AG10803 (cell line): ENCODE results near the gene PCCA.

ENCODE experiments used
- DNase-seq: peaks from one replicate; pipeline ENCODE4 v3.0.0; 2010; ENCODE audit warnings: low read depth
- H3K4me3 ChIP-seq: 2 replicates; pipeline ENCODE4 v1.5.1; 2011; ENCODE audit warnings: mild to moderate bottlenecking, low read length, control low read depth
- TF ChIP-seq, protein P1 (sequence below): conservative IDR thresholded peaks from 2 replicates; pipeline ENCODE4 v1.5.1; 2011; ENCODE audit warnings: mild to moderate bottlenecking, low read length, control low read depth, inconsistent platforms

Gene PCCA

GRCh38 chr13:100176801-100177400 lies 88.0 kb downstream of the PCCA start:
- DNase-seq: peak; percentile 18
- TF ChIP-seq, protein P1, sequence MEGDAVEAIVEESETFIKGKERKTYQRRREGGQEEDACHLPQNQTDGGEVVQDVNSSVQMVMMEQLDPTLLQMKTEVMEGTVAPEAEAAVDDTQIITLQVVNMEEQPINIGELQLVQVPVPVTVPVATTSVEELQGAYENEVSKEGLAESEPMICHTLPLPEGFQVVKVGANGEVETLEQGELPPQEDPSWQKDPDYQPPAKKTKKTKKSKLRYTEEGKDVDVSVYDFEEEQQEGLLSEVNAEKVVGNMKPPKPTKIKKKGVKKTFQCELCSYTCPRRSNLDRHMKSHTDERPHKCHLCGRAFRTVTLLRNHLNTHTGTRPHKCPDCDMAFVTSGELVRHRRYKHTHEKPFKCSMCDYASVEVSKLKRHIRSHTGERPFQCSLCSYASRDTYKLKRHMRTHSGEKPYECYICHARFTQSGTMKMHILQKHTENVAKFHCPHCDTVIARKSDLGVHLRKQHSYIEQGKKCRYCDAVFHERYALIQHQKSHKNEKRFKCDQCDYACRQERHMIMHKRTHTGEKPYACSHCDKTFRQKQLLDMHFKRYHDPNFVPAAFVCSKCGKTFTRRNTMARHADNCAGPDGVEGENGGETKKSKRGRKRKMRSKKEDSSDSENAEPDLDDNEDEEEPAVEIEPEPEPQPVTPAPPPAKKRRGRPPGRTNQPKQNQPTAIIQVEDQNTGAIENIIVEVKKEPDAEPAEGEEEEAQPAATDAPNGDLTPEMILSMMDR: no peak
- no peak overlapping the region for H3K4me3 ChIP-seq

DNA sequence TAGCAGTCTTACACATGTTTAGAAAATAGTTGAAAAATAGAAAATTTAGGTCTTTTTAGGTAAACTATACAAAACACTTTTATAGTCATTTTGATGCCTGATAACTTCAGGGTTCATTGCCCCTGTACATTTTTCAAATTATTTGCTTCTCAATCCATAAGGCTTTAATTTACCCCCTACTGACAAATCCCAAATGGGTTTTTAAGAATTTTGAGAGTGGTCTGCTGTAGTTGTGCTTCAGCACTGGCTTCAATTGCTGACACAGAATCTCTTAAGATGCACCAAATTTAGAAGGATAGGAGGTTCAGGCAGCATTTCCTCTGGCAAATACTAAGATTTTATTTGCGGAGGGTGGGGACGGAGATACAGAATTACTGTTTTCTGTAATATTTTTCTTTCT lies 89.4 kb downstream of the PCCA start:
- TF ChIP-seq, protein P1: no peak
- DNase-seq: no peak
- H3K4me3 ChIP-seq: no peak overlapping the region

DNA sequence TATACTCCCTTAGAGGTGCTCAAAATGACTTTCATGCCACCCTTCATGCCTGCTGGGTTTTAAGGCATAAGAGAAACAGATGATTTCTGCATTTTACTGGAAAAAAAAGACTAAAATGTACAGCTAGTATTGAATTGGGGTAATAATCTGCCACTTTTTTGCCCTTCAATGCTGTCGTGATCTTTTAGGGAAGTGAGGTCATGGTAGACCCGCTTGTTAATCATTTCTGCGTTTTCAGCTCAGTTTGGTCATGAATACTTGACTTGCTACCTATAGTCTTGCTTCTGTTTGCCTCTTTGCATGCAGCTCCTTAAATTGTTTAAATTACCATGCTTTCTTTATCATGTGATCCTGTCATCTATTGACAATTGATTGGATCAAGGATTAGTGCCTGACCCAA lies 90.4 kb downstream of the PCCA start:
- TF ChIP-seq, protein P1: no peak
- H3K4me3 ChIP-seq: no peak overlapping the region
- DNase-seq: no peak

DNA sequence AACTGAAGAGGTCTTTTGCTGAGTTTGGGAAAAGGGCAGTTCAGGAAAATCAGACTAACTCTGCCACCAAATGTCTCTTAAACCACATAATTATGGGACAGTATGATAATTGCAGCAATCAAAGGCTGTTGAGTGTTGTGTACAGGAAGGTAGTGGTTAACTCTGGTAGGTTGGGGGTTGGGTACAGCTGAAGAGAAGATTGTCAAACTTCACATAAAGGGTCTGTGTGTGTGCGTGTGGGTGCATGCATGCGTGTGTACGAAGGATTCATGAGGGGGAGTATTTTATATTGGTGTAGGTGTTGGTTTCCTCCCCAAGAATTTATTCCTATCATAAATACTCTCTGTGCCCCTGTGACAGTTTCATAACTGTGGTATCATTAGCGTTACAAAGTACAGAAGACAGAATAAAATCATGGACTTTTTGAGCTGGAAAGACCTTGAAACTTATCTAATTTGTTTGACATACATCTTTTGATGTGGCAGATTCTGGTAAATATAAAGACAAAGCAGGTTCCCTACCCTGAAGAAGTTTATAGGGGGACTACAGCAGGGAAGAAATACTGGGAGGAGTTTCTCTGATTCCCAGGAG lies 94.1 kb downstream of the PCCA start:
- TF ChIP-seq, protein P1: no peak
- no peak for DNase-seq
- H3K4me3 ChIP-seq: no peak overlapping the region

DNA sequence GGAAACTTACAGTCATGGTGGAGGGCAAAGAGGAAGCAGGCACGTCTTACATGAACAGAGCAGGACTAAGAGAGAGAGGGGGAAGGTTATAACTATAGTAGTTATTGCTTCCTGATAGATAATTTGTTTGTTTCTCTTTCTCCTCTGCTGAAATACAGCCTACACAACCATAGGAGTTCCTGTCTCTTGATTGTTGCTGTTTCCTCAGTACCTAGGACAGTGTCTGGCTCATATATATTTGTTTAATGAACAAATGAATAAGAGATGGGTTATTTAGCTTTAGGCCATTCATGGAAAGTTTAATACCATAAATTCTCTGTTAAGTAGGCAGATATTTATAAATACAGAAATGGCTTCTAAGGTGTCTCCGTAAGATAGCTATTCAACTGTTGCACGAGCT lies 95.2 kb downstream of the PCCA start:
- TF ChIP-seq, protein P1: no peak
- no peak for DNase-seq
- no peak overlapping the region for H3K4me3 ChIP-seq

DNA sequence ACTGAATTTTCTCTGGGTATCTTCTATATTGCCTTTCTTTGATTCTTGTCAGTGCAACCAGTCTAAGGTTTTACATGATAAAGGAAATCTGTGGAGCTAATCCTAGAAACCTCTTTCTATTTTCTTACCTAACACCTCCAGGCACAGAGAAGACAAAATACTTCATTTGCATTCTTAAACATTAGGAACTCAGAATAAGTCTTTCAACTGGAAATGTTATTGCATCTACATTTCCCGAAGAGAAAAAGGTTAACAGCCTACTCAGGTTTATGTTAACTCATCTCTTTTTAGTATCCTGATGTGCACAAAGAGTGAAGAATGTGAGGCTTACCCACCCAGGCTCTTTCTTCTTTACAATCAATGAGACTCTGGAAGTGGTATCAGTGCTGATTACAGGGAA lies 106.7 kb downstream of the PCCA start:
- H3K4me3 ChIP-seq: no peak overlapping the region
- DNase-seq: no peak
- TF ChIP-seq, protein P1: no peak

- no peak overlapping the region for H3K4me3 ChIP-seq
- TF ChIP-seq, protein P1: no peak
- DNase-seq: peak; percentile 34
Observed at GRCh38 chr13:100196375-100196774, 107.5 kb downstream of the PCCA start.
